ENCODE measurements around the gene TANC1. TPM values are rescaled to one million over a fixed set of nuclear protein-coding genes. Genes with fewer than 3 reads are reported as not detected.
"Not testable (repeated sequence)": the region's sequence is repeated elsewhere in the genome, so short reads cannot be mapped to it uniquely, and the experiment has no call there.

Gene TANC1
- total RNA-seq, 2 experiments from 2014 or later: 0.48 to 0.55 TPM

- no peaks in the 10 kb centered on the region for H3K9me3 Mint-ChIP-seq
- POLR2A ChIA-PET: no interaction called here
- CTCF ChIA-PET: no interaction called here
These were observed 117.9 kb downstream of the TANC1 start for GRCh38 chr2:159086342-159086741.

GRCh38 chr2:159086826-159087225 lies 118.4 kb downstream of the TANC1 start:
- Mint-ChIP-seq H3K4me3 (no peak overlapping the region), H3K9me3 (no peaks in the 10 kb centered on the region), H3K36me3 (ENCODE audit: low read depth) (no peaks in the 10 kb centered on the region), H3K27ac (no peak overlapping the region), H3K27me3 (no peaks in the 10 kb centered on the region), H3K4me1 (peaks cover 16% of the 10 kb centered on the region)
- ChIA-PET CTCF (no interaction called here), POLR2A (no interaction called here)
- DNase-seq: no peak

More at GRCh38 chr2:159086342-159086741, 117.9 kb downstream of the TANC1 start:
- Mint-ChIP-seq H3K36me3 (ENCODE audit: low read depth) (no peaks in the 10 kb centered on the region), H3K4me1 (peaks cover 12% of the 10 kb centered on the region), H3K27ac (no peak overlapping the region), H3K27me3 (no peaks in the 10 kb centered on the region), H3K4me3 (no peak overlapping the region)
- no peak for DNase-seq

GRCh38 chr2:159088906-159089305 lies 120.5 kb downstream of the TANC1 start:
- peaks cover 26% of the 10 kb centered on the region for H3K4me1 Mint-ChIP-seq

DNA sequence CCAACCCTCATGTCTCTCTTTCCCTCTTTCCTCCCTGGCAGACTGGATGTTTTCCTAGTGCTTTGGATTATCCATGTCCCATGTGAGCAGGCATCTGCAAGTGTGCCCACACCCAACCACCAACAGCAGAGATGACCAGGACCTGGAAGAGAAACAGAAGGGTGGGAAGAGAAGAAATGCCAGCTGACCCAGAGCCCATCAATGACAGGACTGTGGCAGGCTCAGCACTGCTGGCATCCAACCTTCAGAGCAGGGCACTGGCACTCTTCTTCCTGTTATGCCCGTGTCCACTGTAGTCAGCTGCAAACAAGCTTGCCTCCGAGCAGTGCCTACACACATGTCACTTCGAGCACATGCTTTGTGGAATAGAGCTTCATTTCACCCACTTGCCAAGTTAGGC lies 121.1 kb downstream of the TANC1 start:
- H3K4me1 Mint-ChIP-seq: peaks cover 26% of the 10 kb centered on the region
- ChIA-PET POLR2A (no interaction called here), CTCF (no interaction called here)
- H3K27ac Mint-ChIP-seq: no peak overlapping the region
- no peak for DNase-seq
- no peaks in the 10 kb centered on the region for H3K9me3 Mint-ChIP-seq
- H3K27me3 Mint-ChIP-seq: no peaks in the 10 kb centered on the region
- no peak overlapping the region for H3K4me3 Mint-ChIP-seq
- H3K36me3 Mint-ChIP-seq (ENCODE audit: low read depth): no peaks in the 10 kb centered on the region

More at GRCh38 chr2:159088906-159089305, 120.5 kb downstream of the TANC1 start:
- no peaks in the 10 kb centered on the region for H3K27me3 Mint-ChIP-seq
- POLR2A ChIA-PET: no interaction called here
- no peak overlapping the region for H3K27ac Mint-ChIP-seq
- H3K36me3 Mint-ChIP-seq (ENCODE audit: low read depth): no peaks in the 10 kb centered on the region
- no peak overlapping the region for H3K4me3 Mint-ChIP-seq
- DNase-seq: no peak
- CTCF ChIA-PET: no interaction called here
- H3K9me3 Mint-ChIP-seq: no peaks in the 10 kb centered on the region

GRCh38 chr2:159090514-159091201 lies 122.2 kb downstream of the TANC1 start:
- Mint-ChIP-seq H3K4me1 (peaks cover 26% of the 10 kb centered on the region), H3K27me3 (no peaks in the 10 kb centered on the region), H3K9me3 (peaks cover under 1% of the 10 kb centered on the region), H3K4me3 (no peak overlapping the region), H3K27ac (no peak overlapping the region), H3K36me3 (ENCODE audit: low read depth) (no peaks in the 10 kb centered on the region)
- DNase-seq: no peak
- CTCF ChIA-PET: no interaction called here
- POLR2A ChIA-PET: no interaction called here

GRCh38 chr2:159091381-159091780 lies 122.9 kb downstream of the TANC1 start:
- no peak overlapping the region for H3K4me3 Mint-ChIP-seq
- peaks cover 30% of the 10 kb centered on the region for H3K4me1 Mint-ChIP-seq

DNA sequence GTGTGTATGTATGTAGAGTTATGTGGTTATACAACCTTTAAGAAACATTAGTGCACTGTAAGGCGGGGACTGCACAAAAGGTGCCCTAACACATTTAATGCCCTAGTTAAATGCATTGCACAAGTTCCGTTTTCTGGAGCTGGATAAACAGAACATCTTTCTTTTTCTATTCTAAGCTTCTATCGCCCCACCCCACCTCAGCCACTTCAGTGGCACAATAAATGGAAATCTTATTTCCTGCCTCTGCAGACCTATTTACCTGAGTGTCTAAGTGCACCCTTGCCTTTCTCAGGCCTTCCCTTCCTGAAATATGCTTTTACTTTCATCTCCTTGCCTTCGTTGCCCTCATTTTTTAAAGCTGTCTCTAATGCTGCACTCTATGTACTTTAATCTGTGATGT lies 123.5 kb downstream of the TANC1 start:
- H3K4me1 Mint-ChIP-seq: peaks cover 28% of the 10 kb centered on the region
- H3K27ac Mint-ChIP-seq: peak overlapping the region; percentile 22
- H3K36me3 Mint-ChIP-seq (ENCODE audit: low read depth): peaks cover 4% of the 10 kb centered on the region
- H3K9me3 Mint-ChIP-seq: peaks cover 14% of the 10 kb centered on the region
- ChIA-PET CTCF (interaction anchor here (0.7 to 1.5 kb wide), 2 partner anchors 27 to 294 kb away, joined by 4 to 5 read pairs; no protein-coding TSS in a partner anchor), POLR2A (no interaction called here)
- peaks cover 2% of the 10 kb centered on the region for H3K27me3 Mint-ChIP-seq
- DNase-seq: no peak
- H3K4me3 Mint-ChIP-seq: no peak overlapping the region

More at GRCh38 chr2:159091381-159091780, 122.9 kb downstream of the TANC1 start:
- H3K27ac Mint-ChIP-seq: peak overlapping the region; percentile 4
- H3K9me3 Mint-ChIP-seq: peaks cover 8% of the 10 kb centered on the region
- POLR2A ChIA-PET: no interaction called here
- peaks cover 1% of the 10 kb centered on the region for H3K36me3 Mint-ChIP-seq (ENCODE audit: low read depth)
- H3K27me3 Mint-ChIP-seq: no peaks in the 10 kb centered on the region
- CTCF ChIA-PET: interaction anchor here (0.7 to 1.5 kb wide), 2 partner anchors 28 to 294 kb away, joined by 4 to 5 read pairs; no protein-coding TSS in a partner anchor
- DNase-seq: no peak

GRCh38 chr2:159093497-159093896 lies 125.1 kb downstream of the TANC1 start:
- Mint-ChIP-seq H3K4me1 (peaks cover 26% of the 10 kb centered on the region), H3K36me3 (ENCODE audit: low read depth) (peaks cover 4% of the 10 kb centered on the region), H3K9me3 (peaks cover 15% of the 10 kb centered on the region), H3K4me3 (no peak overlapping the region), H3K27me3 (peaks cover 2% of the 10 kb centered on the region), H3K27ac (no peak overlapping the region)
- CTCF ChIA-PET: interaction anchor here (1.5 kb wide), 1 partner anchor 25 kb away, joined by 6 read pairs; no protein-coding TSS in a partner anchor
- no peak for DNase-seq
- POLR2A ChIA-PET: interaction anchor here (0.7 kb wide), 1 partner anchor 618 kb away, joined by 3 read pairs; no protein-coding TSS in a partner anchor

GRCh38 chr2:159094173-159094737 lies 125.8 kb downstream of the TANC1 start:
- H3K4me3 Mint-ChIP-seq: no peak overlapping the region

DNA sequence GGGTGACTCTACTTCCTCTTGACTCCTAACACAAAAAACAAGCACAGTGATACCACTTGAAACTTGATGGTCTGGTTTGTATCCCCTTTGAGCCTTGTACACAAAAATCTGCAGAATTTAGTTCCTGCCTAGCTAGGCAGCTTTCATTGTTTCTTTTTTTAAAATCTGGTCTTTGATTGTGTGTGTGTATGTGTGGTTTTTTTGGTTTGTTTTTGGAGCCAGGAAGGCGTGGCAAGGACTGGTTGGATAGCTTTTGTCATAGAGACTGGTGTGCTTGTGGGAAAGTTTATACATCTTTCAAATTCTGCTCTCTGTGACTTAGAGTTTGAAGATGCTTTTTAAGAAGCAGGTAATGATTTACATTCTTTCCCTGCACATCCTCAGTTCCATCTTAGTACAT lies 127.4 kb downstream of the TANC1 start:
- CTCF ChIA-PET: no interaction called here
- Mint-ChIP-seq H3K36me3 (ENCODE audit: low read depth) (peaks cover 4% of the 10 kb centered on the region), H3K27ac (no peak overlapping the region), H3K9me3 (peaks cover 15% of the 10 kb centered on the region), H3K4me1 (peaks cover 36% of the 10 kb centered on the region), H3K27me3 (peaks cover 2% of the 10 kb centered on the region), H3K4me3 (no peak overlapping the region)
- POLR2A ChIA-PET: no interaction called here
- DNase-seq: no peak

More at GRCh38 chr2:159094173-159094737, 125.8 kb downstream of the TANC1 start:
- ChIA-PET CTCF (interaction anchor here (1.5 kb wide), 1 partner anchor 24 kb away, joined by 6 read pairs; no protein-coding TSS in a partner anchor), POLR2A (no interaction called here)
- Mint-ChIP-seq H3K9me3 (peaks cover 15% of the 10 kb centered on the region), H3K27ac (no peak overlapping the region), H3K36me3 (ENCODE audit: low read depth) (peaks cover 4% of the 10 kb centered on the region), H3K4me1 (peaks cover 34% of the 10 kb centered on the region), H3K27me3 (peaks cover 2% of the 10 kb centered on the region)
- no peak for DNase-seq

- H3K27me3 Mint-ChIP-seq; H3K36me3 Mint-ChIP-seq (ENCODE audit: low read depth); H3K4me3 Mint-ChIP-seq; POLR2A ChIA-PET; H3K27ac Mint-ChIP-seq; DNase-seq: not testable (repeated sequence)
- H3K4me1 Mint-ChIP-seq: peaks cover 32% of the 10 kb centered on the region
- CTCF ChIA-PET: interaction anchor here (0.9 kb wide), 1 partner anchor 22 kb away, joined by 4 read pairs; no protein-coding TSS in a partner anchor
- H3K9me3 Mint-ChIP-seq: peaks cover 15% of the 10 kb centered on the region
These were observed 127.9 kb downstream of the TANC1 start for GRCh38 chr2:159096302-159096855.

DNA sequence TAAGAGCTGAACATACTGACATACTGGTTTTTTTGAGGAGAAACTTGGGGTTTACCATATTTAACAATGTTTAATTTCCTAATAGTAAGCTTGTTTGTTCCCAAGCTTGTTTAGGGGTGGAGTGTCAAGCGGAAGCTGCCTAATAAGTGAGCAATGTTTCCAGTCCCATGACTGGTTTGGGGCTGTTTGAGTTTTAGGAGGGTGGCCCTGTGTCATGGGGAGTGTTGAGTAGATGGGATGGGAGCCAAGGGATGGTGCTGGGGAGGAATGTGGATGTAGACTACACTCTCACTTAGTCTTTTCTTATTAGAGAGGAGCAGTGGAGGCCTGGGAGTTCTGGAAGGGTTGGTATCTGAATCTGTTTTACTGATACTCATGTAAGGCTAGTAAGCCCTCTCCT lies 128.5 kb downstream of the TANC1 start:
- no peak overlapping the region for H3K4me3 Mint-ChIP-seq
- H3K36me3 Mint-ChIP-seq (ENCODE audit: low read depth): peaks cover 4% of the 10 kb centered on the region
- peaks cover 15% of the 10 kb centered on the region for H3K9me3 Mint-ChIP-seq
- CTCF ChIA-PET: interaction anchor here (0.9 kb wide), 1 partner anchor 22 kb away, joined by 4 read pairs; no protein-coding TSS in a partner anchor
- H3K27ac Mint-ChIP-seq: no peak overlapping the region
- H3K27me3 Mint-ChIP-seq: peaks cover 2% of the 10 kb centered on the region
- peaks cover 27% of the 10 kb centered on the region for H3K4me1 Mint-ChIP-seq
- POLR2A ChIA-PET: no interaction called here
- DNase-seq: no peak

DNA sequence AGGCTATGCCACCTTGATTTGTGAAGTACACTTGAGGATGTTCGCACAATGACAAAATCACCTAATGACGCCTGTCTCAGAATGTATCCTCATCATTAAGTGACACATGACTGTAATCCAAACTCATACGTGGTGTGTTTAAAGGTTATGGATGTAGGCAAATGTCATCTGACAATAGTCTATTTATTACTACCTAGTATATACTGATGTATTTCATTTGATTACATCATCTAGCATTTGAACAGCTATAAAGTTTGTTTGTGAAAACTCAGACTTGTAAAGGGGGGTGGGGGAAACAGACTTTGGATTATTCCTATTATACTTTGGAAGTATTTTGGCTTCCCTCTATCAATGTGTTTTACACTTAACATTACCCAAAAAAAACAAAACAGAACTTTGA lies 129.9 kb downstream of the TANC1 start:
- H3K4me1 Mint-ChIP-seq: peaks cover 18% of the 10 kb centered on the region
- POLR2A ChIA-PET: no interaction called here

More for the DNA sequence above, 129.9 kb downstream of the TANC1 start:
- Mint-ChIP-seq H3K9me3 (peaks cover 15% of the 10 kb centered on the region), H3K27me3 (peaks cover 4% of the 10 kb centered on the region), H3K27ac (no peak overlapping the region), H3K36me3 (ENCODE audit: low read depth) (peaks cover 4% of the 10 kb centered on the region), H3K4me3 (no peak overlapping the region)
- CTCF ChIA-PET: interaction anchor here (0.6 kb wide), 1 partner anchor 14 kb away, joined by 3 read pairs; no protein-coding TSS in a partner anchor
- no peak for DNase-seq

Measured in activated CD4-positive, alpha-beta memory T cell treated with anti-CD3 and anti-CD28 coated beads, Interleukin-2, amount 10 ng/mL, durations not matched to agents 7 days and 5 days (primary cell).